Activated CD4-positive, alpha-beta T cell treated with anti-CD3 and anti-CD28 coated beads, Interleukin-2, amount 50 U/mL, for 1 hour (primary cell): ENCODE data around the gene FAXC.

Experiments
- DNase-seq: peaks from one replicate; pipeline ENCODE4 v3.0.0-alpha.2; 2020

Gene FAXC

DNA sequence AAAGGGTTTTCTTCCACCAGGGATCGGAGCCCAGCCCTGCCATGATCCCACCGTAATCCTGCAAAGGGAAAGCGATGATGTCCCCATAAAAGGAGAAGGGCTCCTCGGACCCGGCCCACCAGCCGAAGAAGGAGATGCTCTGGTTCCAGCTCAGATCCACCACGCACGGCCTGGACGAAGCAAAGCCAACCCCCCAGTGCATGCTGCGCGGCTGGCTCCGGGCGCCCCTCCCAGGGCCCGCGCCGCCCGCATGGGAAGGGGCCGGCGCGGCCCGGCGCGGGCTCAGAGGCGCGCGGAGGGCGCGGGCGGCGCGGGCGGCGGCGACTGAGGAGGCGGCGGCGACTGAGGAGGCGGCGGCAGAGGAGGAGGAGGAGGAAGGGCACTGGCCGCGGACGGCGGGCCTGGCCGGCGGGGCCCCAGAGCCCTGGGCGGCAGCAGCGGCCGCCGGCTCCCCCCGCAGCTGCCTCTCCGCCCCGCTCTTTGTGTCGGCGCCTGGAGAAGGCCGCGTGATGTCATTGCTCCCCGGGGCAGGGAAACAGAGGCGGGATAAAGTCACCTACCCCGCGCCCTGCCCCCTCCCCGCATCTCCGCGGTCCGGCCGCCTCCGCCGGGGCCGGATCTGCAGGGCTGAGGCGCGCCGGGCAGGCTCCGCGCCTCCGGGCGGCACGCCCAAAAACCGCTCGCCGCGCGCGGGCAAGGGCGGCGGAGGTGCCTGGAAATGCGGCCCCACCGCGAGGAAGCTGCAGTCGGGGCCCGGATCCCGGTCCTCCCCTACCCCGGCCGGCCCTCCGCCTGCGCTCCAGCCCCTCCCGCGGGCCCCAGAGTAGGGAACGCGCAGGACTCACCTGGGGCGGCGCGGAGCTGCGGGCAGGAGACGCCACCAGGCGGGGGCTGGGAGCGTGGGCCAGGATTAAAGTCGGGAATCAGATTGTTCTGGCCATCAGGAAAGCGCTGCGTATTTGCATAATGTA lies at the start of gene FAXC:
Gene FAXC, minus strand, starts transcription at position 504 of the 971 bp plus-strand sequence. Its CDS starts 302 bp downstream, at position 202.
- no peak for DNase-seq

DNA sequence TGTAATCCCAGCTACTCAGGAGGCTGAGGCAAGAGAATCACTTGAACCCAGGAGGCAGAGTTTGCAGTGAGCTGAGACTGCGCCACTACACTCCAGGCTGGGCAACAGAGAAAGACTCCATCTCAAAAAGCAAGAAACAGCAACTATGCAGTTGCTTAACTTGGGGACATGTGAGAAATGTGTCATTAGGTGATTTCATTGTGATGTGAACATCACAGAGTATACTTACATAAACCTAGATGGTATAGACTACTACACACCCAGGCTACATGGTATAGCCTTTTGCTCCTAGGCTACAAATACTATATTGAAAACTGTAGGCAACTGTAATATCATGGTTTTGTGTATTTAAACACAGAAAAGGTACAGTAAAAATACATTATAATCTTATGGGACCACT lies 47.8 kb upstream of the FAXC start:
- DNase-seq = no peak

DNA sequence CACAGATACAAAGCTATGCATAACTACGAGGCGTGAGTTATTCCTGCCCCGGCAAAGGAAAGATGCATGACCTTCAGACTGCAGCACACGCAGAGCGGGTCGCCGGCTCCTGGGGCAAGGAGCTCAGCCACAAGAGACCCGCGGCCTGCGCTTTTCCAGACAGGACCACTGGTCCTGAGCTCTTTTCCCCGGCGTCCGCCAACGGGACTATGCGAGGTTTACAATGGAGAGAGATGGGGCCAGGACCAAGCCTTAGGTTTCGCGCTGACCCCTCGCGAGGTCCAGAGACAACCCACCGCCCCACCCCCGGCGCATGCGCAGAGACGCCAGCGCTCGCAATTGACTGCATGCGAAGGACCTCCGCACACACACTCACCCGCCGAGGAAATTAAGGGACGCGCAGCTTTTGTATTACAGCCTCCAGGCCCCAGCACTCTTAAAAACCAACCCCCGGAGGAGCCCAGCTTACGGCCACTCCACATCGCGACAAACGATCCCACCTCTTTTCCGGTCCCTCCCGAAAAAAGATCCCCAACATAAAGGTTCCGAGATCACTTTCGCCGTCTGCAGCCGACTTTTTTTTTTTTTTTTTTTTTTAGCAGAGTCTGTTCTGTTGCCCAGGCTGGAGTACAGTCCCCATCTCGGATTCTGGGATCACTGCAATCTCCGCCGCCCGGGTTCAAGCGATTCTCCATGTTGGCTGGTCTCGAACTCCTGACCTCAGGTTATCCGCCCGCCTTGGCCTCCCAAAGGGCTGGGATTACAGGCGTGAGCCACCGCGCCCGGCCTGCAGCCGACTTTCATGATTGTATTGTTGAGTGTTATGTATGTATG lies 44.4 kb upstream of the FAXC start, which contains the start of gene COQ3:
Gene COQ3, minus strand, starts transcription at position 498 of the 834 bp plus-strand sequence. Its CDS starts 16 bp downstream, at position 482.
- peak; percentile 54 for DNase-seq

DNA sequence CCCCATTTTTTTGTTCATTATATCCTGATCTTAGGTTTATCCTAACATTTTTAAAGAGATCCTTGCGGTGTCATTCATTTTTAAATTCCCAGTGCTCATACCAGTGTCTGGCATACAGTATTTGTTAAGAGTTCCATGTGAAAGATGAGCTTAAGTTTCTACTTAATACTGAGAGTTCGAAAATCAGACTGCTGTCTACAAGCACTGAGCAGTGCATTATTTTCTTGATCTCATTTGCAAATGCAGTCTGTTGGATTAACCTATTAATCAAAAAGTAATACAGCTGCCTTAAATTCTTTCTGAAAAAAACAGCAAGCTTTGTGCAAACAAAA lies 43.9 kb upstream of the FAXC start:
- DNase-seq = no peak

DNA sequence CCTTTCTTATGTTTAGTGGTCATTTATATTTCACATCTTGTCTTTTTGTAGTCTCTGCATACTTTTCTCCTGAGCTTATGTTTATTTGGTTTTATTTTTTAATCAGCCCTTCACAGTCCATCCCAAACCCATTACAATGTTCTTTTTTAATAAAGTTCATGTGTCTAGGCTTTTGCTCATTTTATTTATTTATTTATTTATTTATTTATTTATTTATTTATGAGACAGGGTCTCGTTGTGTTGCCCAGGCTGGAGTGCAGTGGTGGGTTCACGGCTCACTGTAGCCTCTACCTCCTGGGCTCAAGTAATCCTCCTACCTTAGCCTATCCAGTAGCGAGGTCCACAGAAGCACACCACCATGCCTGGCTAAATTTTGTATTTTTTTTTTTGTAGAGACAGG lies 41.4 kb upstream of the FAXC start:
- DNase-seq = no peak

DNA sequence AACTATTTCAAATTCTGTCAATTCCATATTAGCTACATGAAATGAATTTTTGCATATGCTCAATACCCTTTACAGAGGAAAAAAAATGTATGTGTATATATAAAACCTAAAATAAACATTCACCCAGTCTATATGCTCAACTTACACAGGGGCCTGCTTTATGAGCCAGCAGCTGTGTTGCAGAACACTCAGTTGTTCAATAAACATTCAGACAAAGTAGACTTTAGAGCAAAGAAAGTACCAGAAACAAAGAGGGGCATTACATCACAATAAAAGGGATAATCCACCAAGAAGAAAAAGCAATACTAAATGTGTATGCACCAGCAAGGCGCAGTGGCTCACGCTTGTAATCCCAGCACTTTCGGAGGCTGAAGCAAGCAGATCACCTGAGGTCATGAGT lies 35.0 kb upstream of the FAXC start:
- DNase-seq = no peak

DNA sequence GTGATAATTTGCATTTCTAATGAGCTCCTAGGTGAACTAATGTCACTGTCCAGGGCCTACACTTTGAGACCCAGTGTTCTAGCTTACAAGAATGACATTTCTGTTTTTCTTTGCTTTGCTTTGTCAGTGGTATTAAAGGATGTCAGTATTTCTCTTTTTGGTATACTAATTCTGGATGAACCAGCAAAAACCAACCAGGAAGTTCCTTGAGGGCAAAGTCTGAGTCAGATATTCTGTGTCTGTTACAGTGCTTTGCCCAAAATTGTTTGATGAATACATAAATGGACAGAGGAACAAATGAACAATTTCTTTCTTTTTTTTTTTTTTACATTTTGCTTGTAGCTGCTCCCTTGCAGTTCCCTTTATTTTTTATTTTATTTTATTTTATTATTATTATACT lies 29.2 kb upstream of the FAXC start:
- no peak for DNase-seq

DNA sequence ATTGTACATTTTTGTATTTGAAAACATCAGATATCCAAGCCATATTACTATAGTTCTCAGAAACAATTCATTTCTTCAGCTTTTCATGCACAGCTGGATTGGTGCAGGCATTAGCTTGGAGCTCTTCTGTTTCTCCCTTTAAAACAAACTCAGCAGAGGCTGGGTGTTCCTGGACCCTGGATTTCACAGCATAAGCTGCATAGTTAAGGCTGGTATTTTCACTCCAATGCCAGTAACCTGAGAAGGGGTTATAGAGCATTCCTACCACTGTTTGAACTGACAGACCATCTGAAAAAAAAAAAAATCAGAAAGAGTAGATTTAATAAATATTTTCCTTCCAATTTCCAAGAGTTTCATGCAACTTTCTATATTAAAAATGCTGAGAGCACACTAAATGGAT lies 20.1 kb upstream of the FAXC start:
- no peak for DNase-seq

DNA sequence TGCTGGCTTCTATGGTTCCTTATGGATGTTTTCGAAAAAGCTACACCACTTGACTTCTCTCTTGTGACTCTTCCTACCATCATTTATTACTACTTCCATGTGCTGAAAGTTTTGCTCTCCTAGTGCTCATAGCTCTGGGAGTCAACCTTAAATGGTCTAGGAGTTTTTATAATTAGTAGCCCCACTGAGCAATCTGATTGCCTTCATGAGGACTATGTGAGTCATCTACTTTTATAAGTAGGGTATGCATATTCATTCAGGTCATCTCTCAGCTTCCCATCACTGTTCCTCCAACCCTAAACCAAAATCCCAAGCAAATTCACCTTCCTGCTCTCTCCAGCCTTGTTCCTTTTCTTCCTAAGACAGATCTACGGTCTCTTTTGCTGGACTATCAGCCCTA lies 17.4 kb upstream of the FAXC start:
- no peak for DNase-seq

DNA sequence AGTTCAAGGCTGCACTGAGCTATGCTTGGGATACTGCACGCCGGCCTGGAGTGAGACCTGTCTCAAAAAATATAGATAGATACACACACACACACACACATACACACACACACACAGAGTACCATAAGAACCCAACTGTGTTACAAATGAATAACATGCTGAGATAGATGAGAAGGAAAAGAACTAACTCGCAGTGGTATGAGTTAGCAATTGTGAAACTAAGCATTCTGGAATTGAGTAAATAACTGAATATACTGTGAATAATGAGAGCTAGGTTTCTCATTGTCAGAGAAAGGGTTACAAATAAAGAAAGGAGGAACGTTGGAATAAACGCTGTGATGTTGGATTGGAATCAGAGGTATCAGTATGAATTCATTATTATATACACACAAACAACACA lies 14.6 kb upstream of the FAXC start:
- no peak for DNase-seq

DNA sequence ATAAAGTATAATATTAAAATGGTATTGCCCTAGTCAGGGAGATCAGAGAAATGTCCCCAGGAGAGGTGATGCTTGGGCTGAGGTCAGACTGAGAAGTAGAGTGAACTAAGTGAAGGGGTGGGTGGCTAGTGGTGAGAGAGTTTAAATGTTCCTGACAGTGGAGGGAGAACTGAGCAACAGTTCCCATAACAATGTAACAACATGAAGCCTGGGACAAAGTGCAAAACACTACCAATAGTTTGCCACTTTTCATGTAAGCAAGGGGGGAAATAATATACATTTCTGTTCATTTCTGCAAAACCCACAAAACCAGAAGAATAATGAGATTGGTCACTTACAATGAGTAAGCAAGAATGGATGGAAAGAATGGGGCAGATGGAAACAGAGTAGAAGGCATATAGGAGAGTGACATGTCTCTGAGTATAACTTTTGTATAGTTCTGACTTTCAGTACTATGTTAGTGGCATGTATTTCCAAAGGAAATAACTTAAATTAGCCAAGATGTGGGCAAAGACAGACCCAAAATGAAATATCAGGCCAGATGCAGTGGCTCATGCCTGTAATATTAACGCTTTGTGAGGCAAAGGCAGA lies 13.3 kb upstream of the FAXC start:
- DNase-seq = no peak

DNA sequence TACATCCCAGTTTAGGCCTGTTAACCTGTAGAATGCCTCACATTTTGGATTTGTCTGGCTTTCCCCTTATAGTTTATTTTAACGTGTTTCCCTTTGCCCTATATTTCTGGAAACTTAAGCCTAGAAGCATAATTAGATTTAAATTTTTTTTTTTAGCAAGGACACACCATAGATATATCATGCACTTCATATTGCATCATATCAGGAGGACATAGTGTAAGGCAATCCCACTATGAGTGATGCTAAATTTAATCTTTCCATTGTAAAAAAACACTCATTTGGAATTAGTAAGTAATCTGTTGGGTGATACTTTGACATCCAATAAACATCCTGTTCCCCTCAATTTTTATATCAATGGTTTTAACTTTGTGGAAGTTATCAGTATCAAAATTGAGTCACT lies 10.3 kb upstream of the FAXC start:
- DNase-seq = no peak

DNA sequence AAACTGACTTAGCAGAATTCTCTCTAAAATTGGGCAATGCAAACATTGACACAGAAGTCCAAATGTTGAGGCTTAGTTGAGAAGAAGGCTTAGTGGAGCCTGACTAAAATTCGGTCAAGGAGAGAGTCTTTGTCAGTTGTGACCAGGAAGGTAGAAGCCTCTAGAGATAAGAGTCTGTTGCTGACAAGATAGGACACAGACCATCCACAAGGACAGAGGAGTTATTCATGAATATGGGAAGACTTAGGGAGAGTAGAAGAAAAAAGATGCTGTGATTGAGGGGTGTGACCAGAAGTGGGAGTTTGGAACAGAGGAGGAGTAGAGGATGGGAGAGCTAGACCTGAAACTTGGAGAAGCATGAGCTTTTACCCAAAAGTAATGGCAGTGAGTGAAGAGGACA lies 7.2 kb upstream of the FAXC start:
- DNase-seq = no peak

DNA sequence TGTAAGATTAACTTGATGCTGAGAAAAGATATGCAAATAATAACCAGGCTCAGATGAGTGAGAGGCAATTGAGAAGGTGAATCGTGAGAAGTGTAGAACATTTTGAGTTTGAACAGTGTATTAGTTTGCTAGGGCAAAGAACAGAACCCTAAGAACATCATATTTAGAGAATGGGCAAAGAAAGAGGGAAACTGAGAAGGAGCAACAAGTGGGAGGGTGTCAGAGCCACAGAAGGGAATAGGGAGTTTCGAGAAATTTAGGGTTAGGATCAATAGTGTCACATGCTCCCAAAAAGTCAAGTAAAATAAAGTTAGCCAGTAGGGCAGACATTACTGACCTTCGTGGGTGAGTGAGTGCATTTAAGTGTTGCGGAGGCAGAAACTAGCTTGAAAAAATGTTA lies 5.5 kb upstream of the FAXC start:
- no peak for DNase-seq

DNA sequence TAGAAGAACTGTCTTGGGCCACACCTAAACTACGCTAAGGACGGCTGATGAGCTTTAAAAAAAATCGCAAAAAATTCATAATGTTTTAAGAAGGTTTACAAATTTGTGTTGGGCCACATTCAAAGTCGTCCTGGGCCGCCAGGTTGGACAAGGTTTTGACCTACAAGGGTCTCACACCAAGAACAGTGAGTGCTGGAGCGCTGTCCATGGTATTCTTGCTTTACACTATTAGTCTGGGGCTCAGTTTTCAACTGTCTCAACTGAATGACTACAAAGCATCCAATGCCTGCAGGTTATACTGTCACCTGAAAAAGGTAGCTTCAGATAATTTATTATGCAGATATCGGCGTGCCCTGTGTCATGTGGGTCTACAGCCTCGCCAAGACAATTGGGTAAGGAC lies 3.7 kb upstream of the FAXC start:
- no peak for DNase-seq

DNA sequence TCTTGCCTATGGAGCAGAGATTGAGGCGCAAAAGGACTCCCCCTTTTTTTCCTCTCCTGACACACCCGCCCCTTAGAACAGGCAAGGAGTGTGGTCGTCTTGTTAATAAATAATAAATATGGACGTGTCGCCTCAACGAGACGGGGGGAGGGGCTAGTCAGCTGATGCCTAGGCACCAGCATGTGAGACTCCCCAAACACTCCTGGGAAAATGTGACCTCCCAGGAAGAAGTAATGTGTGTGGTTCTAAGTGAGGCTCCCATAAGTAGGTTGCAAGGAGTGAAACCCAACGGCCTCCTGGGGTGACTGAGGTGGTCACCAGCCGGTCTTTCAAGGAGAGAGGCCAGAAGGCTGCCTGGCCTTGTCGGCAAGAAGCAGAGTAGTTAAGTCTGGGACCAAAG lies 1.1 kb upstream of the FAXC start:
- no peak for DNase-seq

DNA sequence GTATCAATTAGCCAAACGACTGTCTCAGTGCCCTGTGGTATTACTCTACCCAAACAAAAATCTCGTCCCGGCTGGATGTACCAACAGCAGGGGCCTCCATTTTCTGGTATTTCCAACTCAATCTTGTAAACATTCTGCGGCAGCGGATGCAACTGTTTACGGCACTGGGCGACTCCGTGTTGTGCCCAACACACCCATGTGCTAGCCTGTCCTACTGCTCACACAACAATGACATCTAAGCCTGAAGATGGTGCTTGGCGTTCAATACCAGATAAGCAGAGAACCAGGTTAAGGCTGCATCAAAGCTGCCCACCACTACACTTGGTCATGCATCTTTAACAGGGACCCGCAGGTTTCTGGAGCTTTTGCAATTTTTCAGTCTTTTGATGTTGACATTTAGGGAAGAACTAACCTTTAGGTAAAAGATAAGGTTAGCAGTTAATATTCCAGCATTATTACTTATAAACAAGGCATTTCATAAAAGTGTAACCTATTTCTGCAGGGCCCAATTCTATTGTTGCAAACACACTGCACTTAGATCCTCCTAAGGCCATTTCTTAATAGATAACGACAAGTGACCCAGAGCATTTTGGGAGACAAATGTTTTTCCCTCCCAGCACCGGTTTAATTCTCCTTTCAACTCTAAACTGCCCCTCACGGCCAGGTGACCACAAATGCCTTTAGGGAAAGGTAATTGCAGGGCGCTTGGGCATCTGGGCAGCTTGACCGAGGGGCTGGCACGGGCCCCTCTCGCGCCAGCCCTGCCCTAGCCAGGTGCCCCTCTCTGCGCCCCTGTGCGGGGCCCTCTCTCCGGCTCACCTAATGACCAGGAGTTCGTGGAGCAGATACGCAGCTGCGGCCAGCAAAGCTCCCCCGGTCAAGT lies 945 bp downstream of the FAXC start:
- DNase-seq = no peak

DNA sequence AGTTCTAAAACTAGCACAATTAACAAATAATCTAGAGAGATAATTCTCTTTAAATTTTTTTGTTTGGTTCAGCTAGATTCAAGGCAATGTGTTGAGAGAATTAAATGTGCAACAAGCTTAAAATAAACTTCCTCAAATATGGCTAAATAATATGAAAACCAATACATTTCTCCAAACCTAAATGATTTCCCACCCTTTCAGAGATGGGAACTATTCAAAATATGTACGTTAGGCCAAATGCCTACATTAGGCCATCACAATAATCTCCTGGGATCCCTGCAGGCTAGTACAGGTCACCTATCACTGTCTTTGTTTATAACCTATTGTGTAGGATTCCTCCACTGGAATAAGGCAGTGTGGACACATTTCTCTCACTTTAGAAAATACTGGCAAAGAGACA lies 1.7 kb downstream of the FAXC start:
- DNase-seq = no peak

DNA sequence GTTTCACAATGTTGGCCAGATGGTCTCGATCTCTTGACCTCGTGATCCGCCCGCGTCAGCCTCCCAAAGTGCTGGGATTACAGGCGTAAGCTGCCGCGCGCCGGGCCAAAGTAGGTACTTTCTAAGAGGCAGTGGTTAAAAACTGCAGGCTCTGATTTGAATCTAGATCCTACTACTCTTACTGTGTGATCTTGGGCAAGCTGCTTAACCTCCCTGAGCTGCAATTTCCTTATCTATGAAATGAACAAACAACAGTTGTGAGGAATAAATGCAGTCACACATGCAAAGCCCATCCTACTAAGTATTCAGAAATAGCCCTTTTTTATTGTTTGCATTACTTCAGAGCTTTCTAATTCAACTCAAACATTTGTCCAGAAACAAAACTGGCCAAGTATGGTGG lies 2.9 kb downstream of the FAXC start:
- DNase-seq = no peak

DNA sequence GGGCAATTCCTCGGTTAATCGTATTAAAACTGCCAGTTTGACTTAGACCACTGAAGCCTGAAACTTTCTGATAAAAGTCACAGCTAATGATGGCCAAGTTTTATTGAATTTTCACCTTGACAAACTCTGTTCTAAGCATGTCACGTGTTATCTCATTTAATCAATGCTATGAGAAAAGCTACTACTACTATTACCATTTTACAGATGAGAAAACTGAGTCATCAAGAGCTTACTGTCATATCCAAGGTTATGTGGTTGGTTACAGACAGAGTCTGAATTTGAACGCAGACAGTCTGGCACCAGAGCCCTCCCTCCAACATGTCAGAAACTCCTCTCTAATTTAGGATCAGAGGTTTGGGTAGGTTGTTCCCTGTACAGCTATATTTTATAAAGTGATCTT lies 4.3 kb downstream of the FAXC start:
- DNase-seq = no peak

DNA sequence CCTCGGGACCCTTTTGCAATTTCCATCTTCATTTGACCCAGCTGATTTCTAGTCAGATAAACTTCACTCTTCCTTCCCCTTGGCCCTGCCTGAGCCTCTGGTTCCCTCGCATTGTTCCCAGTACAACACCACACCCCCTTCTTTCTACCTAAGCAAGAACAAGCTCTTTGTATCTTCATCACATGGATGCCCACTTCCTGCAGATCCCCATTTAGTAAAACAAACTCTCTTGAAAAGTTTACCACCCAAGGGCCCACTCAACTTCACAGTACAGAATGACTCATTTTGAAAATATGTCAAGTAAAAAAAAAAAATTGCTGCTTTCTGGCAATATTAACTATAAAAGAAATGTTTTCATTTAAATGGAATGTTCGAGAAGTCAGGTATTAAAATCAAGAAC lies 5.2 kb downstream of the FAXC start:
- no peak for DNase-seq

DNA sequence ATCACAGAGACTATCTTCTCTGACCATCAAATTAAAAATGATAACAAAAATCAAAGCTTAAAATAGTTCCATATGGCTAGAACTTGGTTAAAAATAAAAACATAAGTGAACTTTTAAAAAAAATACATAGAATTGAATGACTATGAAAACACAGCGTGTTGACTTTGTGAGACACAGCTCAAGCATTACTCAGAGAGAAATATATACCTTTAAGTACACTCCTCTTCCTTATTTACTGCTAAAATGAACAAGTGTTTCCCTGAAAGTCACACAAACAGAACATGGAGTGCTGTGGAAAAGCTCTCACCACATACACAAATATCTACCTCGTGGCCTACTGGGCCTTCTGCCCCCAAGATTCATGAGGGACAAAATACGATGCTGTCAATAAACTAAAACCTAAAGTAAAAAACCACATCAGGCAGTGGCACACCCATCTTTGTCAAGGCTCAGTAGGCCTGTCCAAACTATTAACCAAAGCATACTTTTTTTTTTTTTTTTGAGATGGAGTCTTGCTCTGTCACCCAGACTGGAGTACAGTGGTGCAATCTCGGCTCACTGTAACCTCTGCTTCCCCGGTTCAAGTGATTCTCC lies 7.5 kb downstream of the FAXC start:
- DNase-seq = no peak
